DMS153 (cell line): ENCODE measurements around the gene HNF1A.

Experiments used
- DNase-seq: peaks from one replicate; lab custom pipeline; 2025; lab: John Stamatoyannopoulos, UW

The HNF1A gene

GRCh38 chr12:120988658-120989057 lies 10.3 kb downstream of the HNF1A start:
- no peak for DNase-seq

GRCh38 chr12:120989687-120990086 lies 11.3 kb downstream of the HNF1A start:
- DNase-seq = no peak

- DNase-seq = no peak
Observed at GRCh38 chr12:120990487-120991055, 12.2 kb downstream of the HNF1A start.

GRCh38 chr12:120991965-120992364 lies 13.6 kb downstream of the HNF1A start:
- DNase-seq = no peak

- DNase-seq = no peak
Observed at GRCh38 chr12:120992989-120993388, 14.6 kb downstream of the HNF1A start.

- DNase-seq = no peak
Observed at GRCh38 chr12:120993496-120993895, 15.2 kb downstream of the HNF1A start.

GRCh38 chr12:120994059-120994458 lies 15.7 kb downstream of the HNF1A start:
- DNase-seq = no peak

- DNase-seq = no peak
Observed at GRCh38 chr12:120994589-120995337, 16.4 kb downstream of the HNF1A start.

GRCh38 chr12:120996133-120996746 lies 17.9 kb downstream of the HNF1A start:
- DNase-seq = no peak

- DNase-seq = no peak
Observed at GRCh38 chr12:120997448-120997847, 19.1 kb downstream of the HNF1A start.

GRCh38 chr12:120998435-120998834 lies 20.1 kb downstream of the HNF1A start:
- DNase-seq = no peak

GRCh38 chr12:120999191-121000120 lies 21.1 kb downstream of the HNF1A start:
- DNase-seq = no peak

GRCh38 chr12:121000530-121000929 lies 22.2 kb downstream of the HNF1A start:
- no peak for DNase-seq

- DNase-seq = no peak
Observed at GRCh38 chr12:121001060-121001459, 22.7 kb downstream of the HNF1A start.

GRCh38 chr12:121001841-121002483 lies 23.6 kb downstream of the HNF1A start:
- no peak for DNase-seq

- DNase-seq = no peak
Observed at GRCh38 chr12:121003650-121004049, 25.3 kb downstream of the HNF1A start.

- DNase-seq = no peak
Observed at GRCh38 chr12:121004253-121004815, 26.0 kb downstream of the HNF1A start.

- DNase-seq = peak; percentile 34
Observed at GRCh38 chr12:121005346-121005815, 27.0 kb downstream of the HNF1A start.

- DNase-seq = no peak
Observed at GRCh38 chr12:121008347-121009098, 30.2 kb downstream of the HNF1A start.

- no peak for DNase-seq
Observed at GRCh38 chr12:121009741-121010140, 31.4 kb downstream of the HNF1A start.

GRCh38 chr12:121010860-121011259 lies 32.5 kb downstream of the HNF1A start:
- DNase-seq = no peak
